SK-N-SH treated with all-trans-retinoic acid at 6 μM for 48 hours (cell line): ENCODE results near the gene INAVA.

ENCODE experiments used
- ATAC-seq: fragments of 200-7000 bp; cut with Tn5 transposase; 3 replicates; pipeline ENCODE4 v1.9.1; 2020; ENCODE audit warnings: mild to moderate bottlenecking, moderate library complexity
- ARNTL ChIP-seq: fragments of 450-650 bp; formaldehyde crosslinking; IDR thresholded peaks from 2 replicates; pipeline ENCODE4 v1.5.0; 2020; ENCODE audit warnings: low read depth, mild to moderate bottlenecking, moderate library complexity, borderline replicate concordance
- BACH2 ChIP-seq: fragments of 250-450 bp; sonication (Bioruptor Pico); IDR thresholded peaks from 2 replicates; pipeline ENCODE4 v1.9.0; 2021; ENCODE audit warnings: mild to moderate bottlenecking, borderline replicate concordance
- CREB5 ChIP-seq: fragments of 250-450 bp; sonication (Bioruptor Pico); IDR thresholded peaks from 2 replicates; pipeline ENCODE4 v1.5.1; 2020; ENCODE audit warnings: low read depth, mild to moderate bottlenecking, moderate library complexity
- CSDC2 ChIP-seq: fragments of 250-450 bp; sonication (Bioruptor Pico); IDR thresholded peaks from 2 replicates; pipeline ENCODE4 v1.5.0; 2020; ENCODE audit warnings: mild to moderate bottlenecking, moderate library complexity
- CSRNP3 ChIP-seq: fragments of 250-450 bp; sonication (Bioruptor Pico); IDR thresholded peaks from 2 replicates; pipeline ENCODE4 v1.5.1; 2021; ENCODE audit warnings: mild to moderate bottlenecking, moderate library complexity
- ISL1 ChIP-seq: fragments of 250-450 bp; sonication (Bioruptor Pico); IDR thresholded peaks from 2 replicates; pipeline ENCODE4 v2.1.2; 2022; ENCODE audit warnings: mild to moderate bottlenecking, moderate library complexity
- POU6F1 ChIP-seq: fragments of 250-450 bp; sonication (Bioruptor Pico); IDR thresholded peaks from 2 replicates; pipeline ENCODE4 v1.8.0; 2021; ENCODE audit warnings: low read depth, mild to moderate bottlenecking, moderate library complexity, borderline replicate concordance
- RARB ChIP-seq: fragments of 250-450 bp; sonication (Bioruptor Pico); IDR thresholded peaks from 2 replicates; pipeline ENCODE4 v1.8.0; 2021; ENCODE audit warnings: mild to moderate bottlenecking, moderate library complexity
- SNAI2 ChIP-seq: fragments of 250-450 bp; sonication (Bioruptor Pico); IDR thresholded peaks from 2 replicates; pipeline ENCODE4 v1.5.0; 2020; ENCODE audit warnings: mild to moderate bottlenecking, moderate library complexity
- TCF4 ChIP-seq: fragments of 250-450 bp; sonication (Bioruptor Pico); IDR thresholded peaks from 2 replicates; pipeline ENCODE4 v1.8.0; 2021; ENCODE audit warnings: mild to moderate bottlenecking, moderate library complexity, borderline replicate concordance
- TOX ChIP-seq: fragments of 250-450 bp; sonication (Bioruptor Pico); IDR thresholded peaks from 2 replicates; pipeline ENCODE4 v1.8.0; 2021; ENCODE audit warnings: mild to moderate bottlenecking, moderate library complexity, borderline replicate concordance
- TSHZ2 ChIP-seq: fragments of 250-450 bp; sonication (Bioruptor Pico); IDR thresholded peaks from 2 replicates; pipeline ENCODE4 v1.5.0; 2020; ENCODE audit warnings: mild to moderate bottlenecking, moderate library complexity
- ZC3H10 ChIP-seq: fragments of 250-450 bp; sonication (Bioruptor Pico); IDR thresholded peaks from 2 replicates; pipeline ENCODE4 v1.5.1; 2021; ENCODE audit warnings: mild to moderate bottlenecking, moderate library complexity
- ZFP3 ChIP-seq: fragments of 250-450 bp; sonication (Bioruptor Pico); IDR thresholded peaks from 2 replicates; pipeline ENCODE4 v1.5.0; 2020; ENCODE audit warnings: mild to moderate bottlenecking, moderate library complexity
- ZFP30 ChIP-seq: fragments of 450-650 bp; formaldehyde crosslinking; IDR thresholded peaks from 2 replicates; pipeline ENCODE4 v1.5.0; 2022; ENCODE audit warnings: mild to moderate bottlenecking, moderate library complexity
- ZNF565 ChIP-seq: fragments of 450-650 bp; formaldehyde crosslinking; conservative IDR thresholded peaks from 2 replicates; pipeline ENCODE4 v1.5.0; 2020; ENCODE audit warnings: low read depth, mild to moderate bottlenecking, moderate library complexity
- ZNF70 ChIP-seq: fragments of 450-650 bp; formaldehyde crosslinking; IDR thresholded peaks from 2 replicates; pipeline ENCODE4 v1.5.0; 2020; ENCODE audit warnings: mild to moderate bottlenecking, moderate library complexity
- ZNF8 ChIP-seq: fragments of 450-650 bp; formaldehyde crosslinking; IDR thresholded peaks from 2 replicates; pipeline ENCODE4 v1.5.0; 2020; ENCODE audit warnings: mild to moderate bottlenecking, moderate library complexity

The INAVA gene

GRCh38 chr1:200908191-200908868 lies 13.6 kb downstream of the INAVA start:
- ATAC-seq: no peak
- TF ChIP-seq TSHZ2 (CRISPR knock-in tag) (no peak), BACH2 (CRISPR knock-in tag) (no peak), ARNTL (CRISPR knock-in tag) (no peak), CREB5 (CRISPR knock-in tag) (no peak), CSDC2 (CRISPR knock-in tag) (no peak)

- TF ChIP-seq TSHZ2 (CRISPR knock-in tag): no peak
- TF ChIP-seq POU6F1 (CRISPR knock-in tag): no peak
- TF ChIP-seq ZNF8 (CRISPR knock-in tag): no peak
- TF ChIP-seq ISL1 (CRISPR knock-in tag): no peak
- no peak for TF ChIP-seq ZFP30 (CRISPR knock-in tag)
- TF ChIP-seq ZNF70: no peak
- no peak for TF ChIP-seq ZC3H10 (CRISPR knock-in tag)
- no peak for TF ChIP-seq ZFP3
- TF ChIP-seq CSRNP3 (CRISPR knock-in tag): no peak
- TF ChIP-seq CSDC2 (CRISPR knock-in tag): no peak
- no peak for TF ChIP-seq SNAI2
- TF ChIP-seq TOX (CRISPR knock-in tag): no peak
- no peak for TF ChIP-seq RARB (CRISPR knock-in tag)
- no peak for TF ChIP-seq ZNF565 (CRISPR knock-in tag)
- no peak for TF ChIP-seq ARNTL (CRISPR knock-in tag)
- TF ChIP-seq TCF4 (CRISPR knock-in tag): no peak
- no peak for TF ChIP-seq CREB5 (CRISPR knock-in tag)
- no peak for ATAC-seq
Measured at GRCh38 chr1:200909071-200909470, 14.4 kb downstream of the INAVA start.
